HepG2 (cell line): ENCODE results near the gene MORC1. TPM values are rescaled to one million over a fixed set of nuclear protein-coding genes. Genes with fewer than 3 reads are reported as not detected.
"Not testable (repeated sequence)": the region's sequence is repeated elsewhere in the genome, so short reads cannot be mapped to it uniquely, and the experiment has no call there.

Experiments used
- ATAC-seq: fragments of 200-7000 bp; cut with Tn5 transposase; 3 replicates; pipeline ENCODE4 v1.9.1; 2020; ENCODE audit warnings: mild to moderate bottlenecking, moderate library complexity
- BruUV-seq: library from RNA; stranded (reverse); fragments of 400-500 nt; replicated peaks from 2 replicates; lab custom pipeline; 2021; lab: Mats Ljungman, UMichigan
- CTCF ChIA-PET: fragments of 300-600 bp; formaldehyde crosslinking; extraction: SDS; loops from one replicate; lab custom pipeline; 2021; ENCODE audit warnings: low total read pairs, inconsistent platforms, low intra/inter-chr PET ratio; lab: Yijun Ruan, JAX
- POLR2A ChIA-PET: fragments of 350-600 bp; sonication (Branson Sonifier 250); formaldehyde crosslinking; loops from one replicate; lab custom pipeline; 2020; ENCODE audit warnings: antibody characterized with exemption, inconsistent platforms; lab: Yijun Ruan, JAX
- DNase-seq: peaks from one replicate; pipeline ENCODE4 v3.0.0-alpha.2; 2015; ENCODE audit warnings: low spot score
- FAIRE-seq: peaks from 3 replicates; lab custom pipeline; 2011; peaks lifted over from hg19 to GRCh38; lab: Jason Lieb, UNC
- H2AFZ ChIP-seq: one replicate; pipeline ENCODE4 v1.6.1; 2011; ENCODE audit warnings: low read length, inconsistent platforms
- H3K27ac ChIP-seq: fragments of 300-600 bp; 3 replicates; pipeline ENCODE4 v1.8.0; 2011; ENCODE audit warnings: mixed run types, mild to moderate bottlenecking, mixed read lengths, low read length, inconsistent platforms; ENCODE audit not compliant: insufficient read depth; ENCODE audit errors: extremely low read length
- H3K27me3 ChIP-seq, 2 experiments: fragments of 200-600 bp in 1 of 2; 2 replicates in 1 of 2; 3 replicates in 1 of 2; pipeline versions ENCODE4 v1.6.0 to v1.8.0; 2011; ENCODE audit warnings: low read length in 2 of 2, mild to moderate bottlenecking in 2 of 2, moderate library complexity in 2 of 2, inconsistent platforms in 1 of 2; ENCODE audit not compliant: insufficient read depth in 2 of 2, control insufficient read depth in 1 of 2
- H3K36me3 ChIP-seq, 2 experiments: fragments of 200-600 bp in 1 of 2; replicated peaks in 1 of 2; 2 replicates in 1 of 2; 3 replicates in 1 of 2; pipeline versions ENCODE4 v1.5.1 to v1.8.0; 2011; ENCODE audit warnings: low read length in 2 of 2, inconsistent platforms in 1 of 2; ENCODE audit not compliant: insufficient read depth in 2 of 2, control insufficient read depth in 1 of 2
- H3K4me1 ChIP-seq: 2 replicates; pipeline ENCODE4 v1.5.1; 2012; ENCODE audit warnings: low read length, inconsistent platforms; ENCODE audit not compliant: insufficient read depth
- H3K4me2 ChIP-seq: 2 replicates; pipeline ENCODE4 v1.6.0; 2011; ENCODE audit warnings: low read depth, low read length, inconsistent platforms
- H3K4me3 ChIP-seq, 3 experiments: fragments of 200-600 bp in 1 of 3; sonication (generic), shearing (Covaris generic) in 1 of 3; replicated peaks in 1 of 3; 2 replicates each; pipeline ENCODE4 v1.5.1; 2011 to 2016; ENCODE audit warnings: low read length in 3 of 3, inconsistent platforms in 2 of 3, low read depth in 2 of 3, mild to moderate bottlenecking in 2 of 3, control low read depth in 1 of 3, mixed read lengths in 1 of 3; ENCODE audit not compliant: insufficient read depth in 1 of 3
- H3K79me2 ChIP-seq: one replicate; pipeline ENCODE4 v1.6.1; 2011; ENCODE audit warnings: low read length, inconsistent platforms; ENCODE audit not compliant: insufficient read depth
- H3K9ac ChIP-seq: 2 replicates; pipeline ENCODE4 v1.6.0; 2011; ENCODE audit warnings: mild to moderate bottlenecking, low read depth, low read length, inconsistent platforms; ENCODE audit not compliant: insufficient read depth
- H3K9me3 ChIP-seq: 2 replicates; pipeline ENCODE4 v1.5.1; 2012; ENCODE audit warnings: mild to moderate bottlenecking, low read length
- H4K20me1 ChIP-seq: 2 replicates; pipeline ENCODE4 v1.6.0; 2011; ENCODE audit warnings: inconsistent platforms, mild to moderate bottlenecking, low read length, moderate library complexity; ENCODE audit not compliant: insufficient read depth
- MZF1 ChIP-seq: sonication (generic); formaldehyde crosslinking; IDR thresholded peaks from 2 replicates; pipeline ENCODE4 v1.8.1; 2023; ENCODE audit warnings: mild to moderate bottlenecking, missing genetic modification reagents, borderline replicate concordance
- SRF ChIP-seq: IDR thresholded peaks from 2 replicates; pipeline ENCODE4 v1.6.1; 2011; ENCODE audit warnings: mild to moderate bottlenecking, low read depth, low read length, moderate library complexity
- ZNF512B ChIP-seq: sonication (generic); formaldehyde crosslinking; IDR thresholded peaks from 2 replicates; pipeline ENCODE4 v1.5.1; 2020; ENCODE audit warnings: missing genetic modification reagents, mild to moderate bottlenecking, borderline replicate concordance
- WGBS: methylation state at CpG from one replicate; pipeline ENCODE4 v1.1.6; 2017; ENCODE audit warnings: low lambda C conversion rate; 5-methylcytosine and 5-hydroxymethylcytosine counted together
- in situ Hi-C: cut with HindIII; loops from 2 replicates; pipeline ENCODE4 v1.10.0; 2017; ENCODE audit warnings: low pct_unique_long_range_greater_than_20kb; ENCODE audit not compliant: extremely low pct_ligation_motif_present
- intact Hi-C: fragments of 100-400 bp; cut with micrococcal nuclease; formaldehyde crosslinking; loops from one replicate; pipeline ENCODE4 v1.10.0; 2022; ENCODE audit not compliant: unreplicated experiment
- polyA plus RNA-seq, 8 experiments: library from polyadenylated mRNA; depleted of rRNA in 3 of 8; stranded (reverse) in 7 of 8; unstranded in 1 of 8; fragments of >200 nt; fragmentation: Illumina TruSeq in 4 of 8; extraction: Trizol in 4 of 8; gene quantifications; 2 replicates each; pipeline versions ENCODE4 v1.2.1 to v1.2.3, GENCODE V29; 2011 to 2016; ENCODE audit warnings: low read depth in 4 of 8, missing spikeins in 1 of 8, mixed read lengths in 1 of 8; ENCODE audit not compliant: insufficient read depth in 1 of 8
- total RNA-seq, 5 experiments: library from RNA; depleted of rRNA; stranded (reverse); fragments of >200 nt; fragmentation: Illumina TruSeq; extraction: Trizol; gene quantifications; 2 replicates each; pipeline ENCODE4 v1.2.3, GENCODE V29; 2016; ENCODE audit warnings: low read depth in 1 of 5

MORC1 gene
- total and polyA plus RNA-seq, 2 of the 13 experiments (the other 11 are each of a cell fraction or from before 2014, with no cell fraction given) = not detected

GRCh38 chr3:109137761-109138160 lies 19.8 kb upstream of the MORC1 start (continued):
- TF ChIP-seq ZNF512B = no peak

- CTCF ChIA-PET = no interaction called here
- ATAC-seq = no peak
Observed at GRCh38 chr3:109136523-109136922, 18.6 kb upstream of the MORC1 start, which contains the start of gene C3orf85. TSS of gene C3orf85 (plus strand) at chr3:109136719. CDS start at chr3:109136848, 129 bp downstream.

GRCh38 chr3:109133474-109133816 lies 15.5 kb upstream of the MORC1 start:
- H3K4me1 ChIP-seq, ATAC-seq, H3K9ac ChIP-seq, H3K4me3 ChIP-seq, CTCF ChIA-PET, H3K36me3 ChIP-seq, H3K27ac ChIP-seq, DNase-seq, H2AFZ ChIP-seq, H3K9me3 ChIP-seq, H3K79me2 ChIP-seq, POLR2A ChIA-PET, H3K27me3 ChIP-seq, intact Hi-C loops, BruUV-seq, in situ Hi-C loops, FAIRE-seq, H4K20me1 ChIP-seq: not testable (repeated sequence)
- H3K4me2 ChIP-seq = 0 out of 2 replicates have a peak overlapping the region, but pooled peaks have one; percentile 3
- 7% methylated on average over 5 of the region's 5 CpGs for WGBS

More at GRCh38 chr3:109136523-109136922, 18.6 kb upstream of the MORC1 start, which contains the start of gene C3orf85:
- Histone ChIP-seq H3K9me3 (no peaks in the 10 kb centered on the region), H3K4me1 (peaks cover 7% of the 10 kb centered on the region; the same call in 1 of the 2 replicates), H3K36me3 (no peaks in the 10 kb centered on the region), H3K27me3 (no peaks in the 10 kb centered on the region), H2AFZ (no peak within 1 kb of the TSS), H4K20me1 (no peaks in the 10 kb centered on the region), H3K9ac (no peak within 1 kb of the TSS), H3K27ac (no peak within 1 kb of the TSS), H3K79me2 (no peaks in the 10 kb centered on the region), H3K4me2 (no peak within 1 kb of the TSS), H3K4me3 (no peak within 1 kb of the TSS)
- no peak for DNase-seq
- POLR2A ChIA-PET = no interaction called here
- TF ChIP-seq MZF1 (CRISPR knock-in tag) (no peak), SRF (no peak)
- intact Hi-C loops = no loop called here
- 12% methylated on average over 3 of the region's 3 CpGs for WGBS
- in situ Hi-C loops = no loop called here
- no TSS peak for BruUV-seq
- FAIRE-seq = no peak
